ENCODE results near the gene ITCH.
"Not testable (repeated sequence)": the region's sequence is repeated elsewhere in the genome, so short reads cannot be mapped to it uniquely, and the experiment has no call there.

The ITCH gene

GRCh38 chr20:34363062-34363464 lies at the start of gene ITCH:
ITCH (plus strand) TSS chr20:34363273; CDS start chr20:34393812, 30,539 bp downstream.
- peak; percentile 39 for DNase-seq

GRCh38 chr20:34315236-34315635 lies 47.8 kb upstream of the ITCH start:
- DNase-seq, result no peak

- no peak for DNase-seq
Observed at GRCh38 chr20:34316196-34316814, 46.8 kb upstream of the ITCH start.

DNA sequence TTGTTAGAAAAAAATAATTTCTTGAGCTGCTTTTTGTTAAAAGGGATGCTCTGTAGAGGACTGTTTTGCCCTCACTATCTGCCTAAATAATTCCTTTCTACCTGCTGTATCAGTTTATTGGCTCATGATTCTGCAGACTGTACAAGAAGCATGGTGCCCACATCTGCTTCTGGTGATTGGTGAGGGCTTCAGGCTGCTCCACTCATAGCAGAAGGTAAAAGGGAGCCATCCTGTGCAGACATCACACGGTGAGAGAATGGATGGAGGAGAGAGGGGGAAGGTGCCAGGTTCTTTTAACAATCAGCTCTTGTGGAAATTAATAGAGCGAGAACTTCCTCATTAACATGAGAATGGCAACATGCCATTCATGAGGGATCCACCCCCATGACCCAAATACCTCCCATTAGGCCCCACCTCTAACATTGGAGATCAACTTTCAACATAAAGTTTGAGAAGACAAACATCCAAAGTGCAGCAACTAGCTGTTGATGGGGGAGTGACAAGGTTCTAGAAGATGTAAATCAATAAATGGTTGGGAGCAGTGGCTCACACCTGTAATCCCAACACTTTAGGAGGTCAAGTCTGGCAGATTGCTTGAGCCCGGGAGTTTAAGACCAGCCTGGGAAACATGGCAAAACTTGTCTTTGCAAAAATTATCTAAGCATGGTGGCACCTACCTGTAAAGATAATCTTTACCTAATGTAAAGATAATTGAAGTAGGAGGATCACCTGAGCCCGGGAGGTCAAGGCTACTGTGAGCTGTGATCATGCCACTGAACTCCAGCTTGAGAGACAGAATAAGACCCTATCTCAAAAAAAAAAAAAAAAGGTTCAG lies 44.2 kb upstream of the ITCH start:
- DNase-seq, result no peak

GRCh38 chr20:34320861-34321260 lies 42.2 kb upstream of the ITCH start:
- DNase-seq, result no peak

GRCh38 chr20:34322267-34323105 lies 40.6 kb upstream of the ITCH start:
- no peak for DNase-seq

DNA sequence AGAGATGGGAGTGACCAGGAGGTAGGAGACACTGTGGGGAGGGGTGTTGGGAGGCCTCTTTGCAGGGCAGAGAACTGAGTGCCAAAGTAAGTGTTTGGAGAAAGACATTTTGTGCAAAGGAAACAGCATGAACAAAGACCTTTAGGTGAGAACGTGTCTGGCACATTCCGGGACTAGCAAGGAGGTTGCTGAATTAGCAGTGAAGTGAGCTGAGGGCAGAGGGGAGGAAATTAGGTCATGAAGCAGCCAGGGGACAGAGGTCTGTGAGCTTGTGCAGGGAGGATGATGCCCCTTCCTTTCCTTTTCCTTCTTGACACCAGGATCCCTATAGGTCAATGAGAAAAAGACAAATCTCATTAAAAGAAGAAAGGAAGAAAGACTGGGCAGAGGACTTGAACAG lies 38.5 kb upstream of the ITCH start:
- DNase-seq, result no peak

DNA sequence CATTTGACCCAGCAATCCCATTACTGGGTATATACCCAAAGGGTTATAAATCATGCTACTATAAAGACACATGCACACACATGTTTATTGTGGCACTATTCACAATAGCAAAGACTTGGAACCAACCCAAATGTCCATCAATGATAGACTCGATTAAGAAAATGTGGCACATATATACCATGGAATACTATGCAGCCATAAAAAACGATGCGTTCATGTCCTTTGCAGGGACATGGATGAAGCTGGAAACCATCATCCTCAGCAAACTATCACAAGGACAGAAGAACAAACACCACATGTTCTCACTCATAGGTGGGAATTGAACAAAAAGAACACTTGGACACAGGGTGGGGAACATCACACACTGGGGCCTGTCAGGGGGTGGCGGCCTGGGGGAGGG lies 34.9 kb upstream of the ITCH start:
- not testable (repeated sequence) for DNase-seq

GRCh38 chr20:34328928-34329677 lies 34.0 kb upstream of the ITCH start:
- no peak for DNase-seq

DNA sequence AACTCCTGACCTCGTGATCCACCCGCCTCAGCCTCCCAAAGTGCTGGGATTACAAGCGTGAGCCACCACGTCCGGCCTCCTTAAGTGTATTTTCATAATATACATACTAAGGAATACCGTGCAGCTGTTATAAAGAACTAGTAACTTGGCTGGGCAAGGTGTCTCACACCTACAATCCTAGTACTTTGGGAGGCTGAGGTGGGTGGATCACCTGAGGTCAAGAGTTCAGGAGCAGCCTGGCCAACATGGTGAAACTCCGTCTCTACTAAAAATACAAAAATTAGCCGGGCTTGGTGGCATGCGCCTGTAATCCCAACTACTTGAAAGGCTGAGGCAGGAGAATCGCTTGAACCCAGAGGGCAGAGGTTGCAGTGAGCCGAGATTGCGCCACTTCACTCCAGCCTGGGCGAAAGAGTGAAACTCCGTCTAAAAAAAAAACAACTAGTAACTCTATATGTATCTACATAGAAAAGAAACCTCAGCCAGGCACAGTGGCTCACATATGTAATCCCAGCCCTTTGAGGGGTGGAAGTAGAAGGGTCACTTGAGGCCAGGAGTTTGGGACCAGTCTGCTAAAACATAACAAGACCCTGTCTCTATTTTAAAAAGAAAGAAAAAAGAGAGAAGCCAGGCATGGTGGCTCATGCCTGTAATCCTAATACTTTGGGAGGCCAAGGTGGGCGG lies 32.1 kb upstream of the ITCH start:
- not testable (repeated sequence) for DNase-seq

- no peak for DNase-seq
Observed at GRCh38 chr20:34331838-34332237, 31.2 kb upstream of the ITCH start.

DNA sequence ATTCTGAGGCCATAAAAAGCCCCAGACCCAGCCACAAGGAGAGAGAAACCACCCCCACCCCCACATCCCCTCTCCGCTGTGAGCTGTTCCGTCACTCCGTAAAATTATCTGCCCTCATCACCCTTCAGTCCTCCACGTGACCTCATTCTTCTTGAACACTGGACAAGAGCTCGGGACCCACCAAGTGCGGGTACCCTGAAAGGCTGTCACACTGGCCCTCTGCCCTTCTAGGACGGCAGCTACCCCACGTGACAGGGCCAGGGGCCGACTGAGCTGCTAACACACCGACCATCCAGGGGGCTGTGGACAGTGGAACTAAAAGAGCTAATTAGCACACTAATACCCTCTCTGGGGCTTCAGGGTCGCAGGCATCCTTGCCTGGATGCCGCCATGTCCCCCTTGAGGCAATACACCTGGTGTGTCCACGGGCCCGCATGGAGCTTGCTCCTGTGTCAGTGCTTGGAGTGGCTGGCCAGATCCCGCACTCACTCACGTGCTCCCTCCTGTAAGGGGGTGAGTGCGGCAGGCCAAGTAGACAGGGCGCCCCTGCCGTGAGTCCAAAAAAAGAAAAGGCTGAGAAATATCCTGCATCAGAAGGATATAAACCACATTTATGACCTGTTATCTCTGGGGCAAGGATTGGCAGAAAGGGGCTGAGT lies 30.7 kb upstream of the ITCH start:
- DNase-seq, result no peak

GRCh38 chr20:34333786-34334185 lies 29.3 kb upstream of the ITCH start:
- no peak for DNase-seq

- no peak for DNase-seq
Observed at GRCh38 chr20:34334654-34335407, 28.2 kb upstream of the ITCH start.

GRCh38 chr20:34337544-34337943 lies 25.5 kb upstream of the ITCH start:
- DNase-seq, result no peak

GRCh38 chr20:34337982-34338726 lies 24.9 kb upstream of the ITCH start:
- DNase-seq, result no peak

GRCh38 chr20:34340726-34341125 lies 22.3 kb upstream of the ITCH start:
- DNase-seq, result not testable (repeated sequence)

- DNase-seq, result not testable (repeated sequence)
Observed at GRCh38 chr20:34341199-34341598, 21.9 kb upstream of the ITCH start.

DNA sequence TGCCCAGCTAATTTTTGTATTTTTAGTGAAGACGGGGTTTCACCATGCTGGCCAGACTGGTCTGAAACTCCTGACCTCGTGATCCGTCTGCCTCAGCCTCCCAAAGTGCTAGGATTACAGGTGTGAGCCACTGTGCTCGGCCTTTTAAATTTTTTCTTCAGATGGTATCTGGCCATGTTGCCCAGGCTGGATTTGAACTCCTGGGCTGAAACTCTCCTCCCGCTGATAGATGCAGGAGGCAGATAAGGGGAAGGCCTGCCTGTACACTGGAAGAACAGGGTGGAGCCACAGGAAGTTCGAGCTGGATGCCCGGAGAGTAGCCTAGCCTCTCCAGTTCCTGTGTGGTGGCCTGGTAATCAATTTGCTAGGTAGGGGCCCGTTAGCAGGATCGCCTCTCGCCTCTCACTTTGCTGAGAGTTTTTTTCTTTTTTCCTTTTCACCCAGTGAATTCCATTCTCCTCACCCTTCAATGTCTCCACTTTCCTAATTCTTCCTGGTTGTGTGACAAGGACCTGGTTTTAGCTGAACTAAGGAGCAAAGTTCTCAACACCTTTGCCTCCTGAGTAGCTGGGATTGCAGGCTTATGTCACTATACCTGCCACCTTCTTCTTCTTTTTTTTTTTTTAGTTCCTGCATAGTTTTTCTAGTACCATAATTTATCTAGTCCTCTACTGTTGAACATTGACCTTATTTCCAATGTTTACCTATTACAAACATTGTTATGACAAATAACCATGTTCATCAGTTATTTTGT lies 19.4 kb upstream of the ITCH start:
- DNase-seq, result no peak
